NCI-H1092 (cell line): ENCODE measurements around the gene CNTNAP2.
"Not testable (repeated sequence)": the region's sequence is repeated elsewhere in the genome, so short reads cannot be mapped to it uniquely, and the experiment has no call there.

Experiments used
- DNase-seq: peaks from one replicate; lab custom pipeline; 2025; lab: John Stamatoyannopoulos, UW

Gene CNTNAP2

DNA sequence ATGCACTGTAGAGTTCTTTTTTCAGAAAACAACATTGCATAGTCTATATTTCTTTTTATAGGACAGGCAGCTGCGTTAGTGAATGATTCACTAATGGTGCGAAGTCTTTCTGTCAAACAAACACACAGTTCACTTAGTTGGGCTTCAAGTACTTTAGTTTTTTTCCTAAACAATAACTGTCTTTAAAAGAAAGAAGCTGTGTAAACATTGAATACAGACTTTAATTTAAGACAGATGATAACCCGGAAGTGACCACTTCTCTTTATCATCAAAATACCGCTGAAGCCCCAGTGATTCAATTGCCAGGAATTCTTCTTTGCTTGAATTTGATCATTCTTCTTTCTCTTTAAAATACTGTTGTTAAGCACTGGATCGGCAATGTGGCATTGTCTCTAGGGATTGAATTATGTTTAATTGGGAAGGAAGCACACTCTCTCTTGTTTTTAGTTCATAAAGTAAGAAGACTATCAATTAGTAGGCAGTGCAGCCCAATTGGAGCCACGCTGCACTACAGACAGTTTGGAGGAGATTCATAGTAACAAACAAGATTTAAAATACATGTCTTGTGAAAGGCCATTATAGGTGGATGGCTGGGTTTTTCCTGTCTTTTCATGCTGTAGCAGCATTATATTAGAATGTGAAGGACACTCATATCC lies 30.4 kb downstream of the CNTNAP2 start:
- no peak for DNase-seq

GRCh38 chr7:146150153-146150552 lies 33.6 kb downstream of the CNTNAP2 start:
- no peak for DNase-seq

DNA sequence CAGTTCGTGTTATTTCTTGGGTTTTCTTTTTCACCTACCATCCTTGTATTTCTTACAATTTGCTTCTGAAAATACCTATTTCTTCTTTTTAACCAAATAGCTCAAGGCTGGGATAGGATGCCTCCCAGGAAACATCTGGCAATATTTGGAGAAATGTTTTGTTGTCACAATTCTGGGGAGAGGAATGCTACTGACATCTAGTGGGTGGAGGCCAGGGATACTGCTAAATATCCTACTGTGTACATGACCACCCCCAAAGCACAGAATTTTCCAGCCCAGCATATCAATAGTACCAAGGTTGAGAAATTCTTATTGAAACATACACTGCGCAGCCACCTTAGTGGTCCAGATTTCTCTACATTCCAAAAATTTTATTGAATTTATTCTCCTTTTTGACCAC lies 55.5 kb downstream of the CNTNAP2 start:
- DNase-seq = no peak

DNA sequence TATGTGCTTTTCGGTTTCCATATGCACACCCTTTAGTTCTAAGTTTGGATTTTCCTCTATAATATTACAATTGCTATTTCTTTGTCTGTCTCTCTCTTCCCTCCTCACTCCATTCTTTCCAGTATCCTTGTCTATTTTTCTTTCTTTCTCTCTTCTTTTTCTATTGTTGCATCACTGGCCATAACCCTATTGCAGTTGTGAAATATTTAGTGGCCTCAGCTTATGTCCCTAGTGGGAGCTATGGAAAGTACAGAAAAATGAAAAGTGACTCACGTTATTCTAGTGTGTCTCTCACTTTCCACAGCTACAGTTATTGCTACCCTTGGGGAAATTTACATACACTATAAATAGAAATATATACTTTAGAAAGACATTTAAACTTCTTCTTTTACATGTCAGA lies 59.1 kb downstream of the CNTNAP2 start:
- no peak for DNase-seq

GRCh38 chr7:146176860-146177259 lies 60.3 kb downstream of the CNTNAP2 start:
- no peak for DNase-seq

DNA sequence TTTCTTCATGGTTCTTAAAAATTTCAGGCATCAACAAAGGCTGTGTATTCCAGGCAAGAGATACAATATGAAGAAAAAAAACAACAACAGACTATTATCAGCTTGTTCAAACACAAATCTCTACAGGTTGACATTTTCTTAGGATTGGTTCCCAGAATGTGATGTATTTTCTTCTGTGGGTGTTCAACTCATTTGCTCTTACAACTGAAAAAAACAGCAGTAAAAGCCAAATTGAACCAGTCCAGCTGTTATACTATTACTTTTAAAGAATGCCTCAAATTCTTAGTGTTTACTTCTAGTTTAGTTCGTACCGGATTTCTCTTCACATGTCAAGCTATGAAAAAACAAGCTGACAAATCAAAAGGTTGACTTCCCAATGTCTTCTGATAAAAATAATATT lies 60.7 kb downstream of the CNTNAP2 start:
- DNase-seq = no peak

DNA sequence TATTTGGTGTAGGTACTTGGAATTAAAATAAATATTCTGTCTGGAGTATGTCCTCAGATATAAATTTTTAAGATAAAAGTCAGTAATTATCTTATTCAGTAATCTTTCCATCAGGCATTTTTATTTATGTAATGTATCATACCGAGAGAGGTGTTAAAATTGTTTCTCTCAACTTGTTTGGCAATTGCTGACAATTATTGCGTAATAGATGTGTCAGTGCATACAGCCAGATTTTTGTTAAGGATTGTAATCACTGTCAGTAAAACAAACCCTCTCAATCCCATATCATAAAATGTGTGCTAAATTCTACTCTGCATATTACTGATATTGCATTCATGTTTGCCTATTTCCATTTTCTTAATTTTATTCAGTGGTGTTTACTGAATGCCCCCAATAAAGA lies 69.2 kb downstream of the CNTNAP2 start:
- no peak for DNase-seq

GRCh38 chr7:146191428-146191827 lies 74.8 kb downstream of the CNTNAP2 start:
- DNase-seq = not testable (repeated sequence)

- DNase-seq = no peak
These were observed 85.3 kb downstream of the CNTNAP2 start for GRCh38 chr7:146201945-146202344.

DNA sequence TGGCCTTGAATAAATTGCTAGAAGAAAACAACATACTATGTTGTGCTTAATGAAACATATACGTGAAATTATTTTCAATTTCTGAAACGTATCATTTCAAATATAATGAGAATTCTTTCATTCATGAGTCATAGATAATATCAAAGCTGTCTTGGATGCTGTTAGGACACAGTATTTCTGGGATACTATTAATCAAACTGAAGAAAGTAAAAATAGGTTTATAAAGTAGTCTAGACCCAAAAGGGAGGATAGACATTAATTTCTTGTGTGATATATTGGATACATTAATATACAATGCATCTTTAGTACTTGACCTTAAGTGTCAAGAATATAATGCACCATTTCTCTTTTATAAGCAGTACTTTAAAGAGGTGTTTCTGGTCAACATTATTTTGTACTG lies 89.7 kb downstream of the CNTNAP2 start:
- no peak for DNase-seq

GRCh38 chr7:146208492-146208891 lies 91.9 kb downstream of the CNTNAP2 start:
- DNase-seq = no peak

DNA sequence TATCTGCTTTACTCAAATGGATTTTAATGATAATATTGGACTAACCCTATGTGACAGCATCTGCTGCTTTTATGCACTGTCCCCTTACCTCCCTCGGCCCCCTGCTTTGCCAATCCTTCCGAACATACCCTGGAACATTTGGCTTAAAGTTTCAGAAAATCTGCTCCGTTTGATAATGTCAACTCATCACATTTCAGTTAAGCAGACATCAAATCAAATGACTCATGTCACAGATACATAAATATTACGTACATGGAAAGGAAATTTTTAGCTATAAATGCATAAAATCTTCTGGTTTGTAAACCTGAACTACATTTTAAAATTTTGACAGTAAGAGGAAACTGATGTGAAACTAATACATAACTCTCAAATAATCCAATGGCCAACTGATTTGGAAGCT lies 98.2 kb downstream of the CNTNAP2 start:
- DNase-seq = no peak

- DNase-seq = no peak
These were observed 99.9 kb downstream of the CNTNAP2 start for GRCh38 chr7:146216396-146217041.

DNA sequence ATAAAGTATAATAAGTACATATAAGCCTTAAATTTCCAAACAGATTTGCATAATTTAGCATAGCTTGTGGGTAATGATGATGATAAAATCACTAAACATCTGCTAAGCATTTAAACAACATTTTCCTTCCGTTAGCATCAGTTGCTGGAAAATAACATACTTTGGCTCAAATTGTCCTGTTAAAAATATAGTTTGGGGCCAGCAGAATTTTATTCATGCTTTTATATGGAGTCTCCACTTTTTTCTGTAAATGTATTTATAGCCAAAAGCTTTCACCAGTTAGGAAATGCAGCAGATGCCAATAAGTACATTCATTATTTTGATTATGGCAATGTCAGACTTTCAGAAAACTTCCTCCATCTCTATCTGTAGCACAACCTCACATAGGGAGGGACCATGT lies 107.2 kb downstream of the CNTNAP2 start:
- no peak for DNase-seq

DNA sequence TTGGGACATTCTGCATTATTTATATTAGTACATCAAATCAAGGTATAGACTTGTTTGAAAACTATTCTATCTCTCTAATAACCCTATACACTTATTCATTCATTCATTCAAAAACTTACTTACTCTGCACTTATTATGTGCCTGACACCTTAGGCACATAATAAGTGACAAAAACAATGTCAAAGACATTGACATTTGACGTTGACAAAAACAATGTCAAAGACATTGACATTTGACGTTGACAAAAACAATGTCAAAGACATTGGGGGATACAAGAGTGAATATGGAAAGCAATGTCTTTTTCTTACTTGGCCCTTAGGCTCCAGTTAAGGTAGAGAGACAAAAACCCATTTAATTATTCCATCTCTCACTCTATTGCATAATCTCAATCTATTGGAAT lies 116.0 kb downstream of the CNTNAP2 start:
- DNase-seq = no peak

- no peak for DNase-seq
These were observed 118.6 kb downstream of the CNTNAP2 start for GRCh38 chr7:146235195-146235594.

DNA sequence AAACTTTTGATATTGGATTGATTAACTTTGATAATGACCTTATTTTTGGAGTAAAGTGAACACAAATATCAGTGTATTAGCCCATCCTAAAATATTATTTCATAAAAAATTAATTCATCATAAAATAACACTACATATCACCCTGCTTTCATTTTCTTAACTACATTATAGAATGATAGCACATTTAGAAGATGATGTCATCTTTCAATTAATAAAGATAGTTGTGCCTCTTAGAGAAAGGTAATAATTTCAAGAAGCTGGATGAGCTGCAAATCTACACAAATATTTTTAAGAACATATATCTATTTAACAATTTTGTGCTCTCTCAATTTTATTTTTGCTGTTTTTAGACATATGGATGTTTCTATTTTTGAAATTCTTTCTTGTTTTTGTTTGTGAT lies 126.1 kb downstream of the CNTNAP2 start:
- no peak for DNase-seq

DNA sequence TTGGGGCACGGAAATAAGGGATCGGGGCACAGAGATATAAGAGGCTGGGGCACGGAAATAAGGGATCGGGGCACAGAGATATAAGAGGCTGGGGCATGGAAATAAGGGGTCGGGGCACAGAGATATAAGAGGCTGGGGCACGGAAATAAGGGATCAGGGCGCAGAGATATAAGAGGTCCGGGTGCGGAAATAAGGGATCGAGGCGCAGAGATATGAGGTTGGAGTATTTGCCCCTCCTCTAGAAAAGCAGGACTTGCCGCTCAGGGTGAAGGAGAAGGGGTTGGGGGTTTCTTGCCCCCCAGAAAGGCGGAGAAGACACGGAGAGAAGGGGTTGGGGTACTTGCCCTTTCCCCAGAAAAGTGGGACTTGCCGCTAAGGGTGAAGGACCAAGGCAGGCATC lies 131.4 kb downstream of the CNTNAP2 start:
- not testable (repeated sequence) for DNase-seq

DNA sequence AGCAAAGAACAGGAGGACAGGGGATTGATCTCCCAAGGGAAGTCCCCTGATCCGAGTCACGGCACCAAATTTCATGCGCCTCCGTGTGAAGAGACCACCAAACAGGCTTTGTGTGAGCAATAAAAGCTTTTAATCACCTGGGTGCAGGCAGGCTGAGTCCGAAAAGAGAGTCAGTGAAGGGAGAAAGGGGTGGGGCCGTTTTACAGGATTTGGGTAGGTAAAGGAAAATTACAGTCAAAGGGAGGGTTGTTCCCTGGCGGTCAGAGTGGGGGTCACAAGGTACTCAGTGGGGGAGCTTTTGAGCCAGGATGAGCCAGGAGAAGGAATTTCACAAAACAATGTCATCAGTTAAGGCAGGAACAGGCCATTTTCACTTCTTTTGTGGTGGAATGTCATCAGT lies 132.1 kb downstream of the CNTNAP2 start:
- DNase-seq = not testable (repeated sequence)

GRCh38 chr7:146249272-146249671 lies 132.7 kb downstream of the CNTNAP2 start:
- DNase-seq = no peak

- no peak for DNase-seq
These were observed 139.0 kb downstream of the CNTNAP2 start for GRCh38 chr7:146255609-146256008.

GRCh38 chr7:146262527-146262926 lies 145.9 kb downstream of the CNTNAP2 start:
- DNase-seq = no peak

DNA sequence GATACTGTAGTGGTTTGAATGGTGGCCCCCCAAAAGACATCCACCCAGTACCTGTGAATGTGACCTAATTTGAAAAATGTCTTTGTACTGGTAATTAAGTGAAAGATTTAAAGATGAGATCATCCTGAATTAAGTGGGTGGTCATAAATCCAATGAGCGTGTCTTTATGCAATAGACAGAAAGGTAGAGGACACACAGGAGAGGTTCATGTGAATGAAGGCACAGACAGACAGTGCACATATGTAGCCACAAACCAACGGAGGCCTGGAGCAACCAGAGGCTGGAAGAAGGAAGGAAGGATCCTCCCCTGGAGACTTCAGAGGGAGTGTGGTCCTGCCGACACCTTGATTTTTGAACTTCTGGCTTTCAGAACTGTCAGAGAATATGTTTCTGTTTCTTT lies 160.3 kb downstream of the CNTNAP2 start:
- no peak for DNase-seq

DNA sequence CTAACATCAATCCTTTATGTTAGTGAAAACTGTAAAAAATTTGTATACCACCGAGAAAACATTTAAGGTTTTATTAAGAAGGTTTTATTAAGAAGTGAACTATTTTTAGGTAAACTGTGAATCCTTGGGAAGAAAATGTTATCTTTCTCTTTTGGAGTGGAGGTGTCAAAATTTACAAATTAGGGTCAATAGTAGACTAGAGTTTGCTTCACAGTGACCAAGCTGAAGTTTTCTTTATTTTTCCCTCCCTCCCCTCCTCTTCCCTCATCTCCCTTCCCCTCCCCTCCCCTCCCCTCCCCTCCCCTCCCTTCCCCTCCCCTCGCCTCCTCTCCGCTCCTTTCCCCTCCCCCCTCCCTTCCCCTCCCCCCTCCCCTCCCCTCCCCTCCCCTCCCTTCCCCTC lies 168.8 kb downstream of the CNTNAP2 start:
- DNase-seq = no peak
